Upper lobe of right lung (tissue), 1 donor: ENCODE measurements around the gene COX20. TPM values are rescaled to one million over a fixed set of nuclear protein-coding genes. Genes with fewer than 3 reads are reported as not detected.

Source experiments
- ATAC-seq: fragments of 200-7000 bp; cut with Tn5 transposase; one replicate; pipeline ENCODE4 v1.9.1; 2020; ENCODE audit warnings: mild to moderate bottlenecking, moderate library complexity
- DNase-seq: peaks from one replicate; pipeline ENCODE4 v3.0.0-alpha.2; 2020
- H3K27ac ChIP-seq: fragments of 200-600 bp; one replicate; pipeline ENCODE4 v1.8.0; 2022
- H3K27me3 ChIP-seq: fragments of 200-600 bp; one replicate; pipeline ENCODE4 v1.8.0; 2022; ENCODE audit warnings: mild to moderate bottlenecking
- H3K36me3 ChIP-seq: fragments of 200-600 bp; one replicate; pipeline ENCODE4 v1.8.0; 2022
- H3K4me1 ChIP-seq: fragments of 200-600 bp; one replicate; pipeline ENCODE4 v1.8.0; 2022
- H3K4me3 ChIP-seq: fragments of 200-600 bp; one replicate; pipeline ENCODE4 v1.8.0; 2022; ENCODE audit warnings: mild to moderate bottlenecking
- H3K9me3 ChIP-seq: fragments of 200-600 bp; one replicate; pipeline ENCODE4 v1.8.0; 2022
- CTCF ChIP-seq: fragments of 200-600 bp; IDR thresholded peaks from one replicate; pipeline ENCODE4 v1.8.0; 2022; ENCODE audit warnings: antibody characterized with exemption
- intact Hi-C: fragments of 100-400 bp; cut with DNase I; formaldehyde crosslinking; loops from one replicate; pipeline ENCODE4 v1.11.0; 2022
- total RNA-seq: library from RNA; stranded (reverse); fragmentation: NEBNext Ultra II Directional; extraction: Animal tissue kit (Norgen Biotek cat#: 25700); gene quantifications from one replicate; pipeline ENCODE4 v1.2.1, GENCODE V29; 2021
- donor health status: DM: no; HTN: yes; CAD: no; lungs with severe emphysema.

The COX20 gene
- total RNA-seq, 1 donor from 2014 or later, result 25.0 TPM

- ATAC-seq (peak; percentile 49), DNase-seq (no peak)
- no peaks in the 10 kb centered on the region for H3K9me3 ChIP-seq
- intact Hi-C loops, result no loop called here
- no peaks in the 10 kb centered on the region for H3K4me1 ChIP-seq
- H3K36me3 ChIP-seq, result no peaks in the 10 kb centered on the region
- no peaks in the 10 kb centered on the region for H3K27me3 ChIP-seq
- H3K4me3 ChIP-seq, result peak overlapping the region; percentile 32
- TF ChIP-seq CTCF, result no peak
- H3K27ac ChIP-seq, result peak overlapping the region; percentile 34
Observed at GRCh38 chr1:244815600-244816099, 19.8 kb upstream of the COX20 start.

GRCh38 chr1:244817415-244817894 lies 18.0 kb upstream of the COX20 start:
- H3K4me1 ChIP-seq, result no peaks in the 10 kb centered on the region
- ATAC-seq, result no peak
- no peak overlapping the region for H3K4me3 ChIP-seq
- intact Hi-C loops, result no loop called here
- no peak for DNase-seq
- H3K36me3 ChIP-seq, result no peaks in the 10 kb centered on the region
- no peaks in the 10 kb centered on the region for H3K27me3 ChIP-seq
- H3K27ac ChIP-seq, result no peak overlapping the region
- no peak for TF ChIP-seq CTCF
- no peaks in the 10 kb centered on the region for H3K9me3 ChIP-seq

- H3K4me1 ChIP-seq, result no peaks in the 10 kb centered on the region
- H3K9me3 ChIP-seq, result no peaks in the 10 kb centered on the region
- no peak for DNase-seq
- H3K27me3 ChIP-seq, result no peaks in the 10 kb centered on the region
- no peak overlapping the region for H3K4me3 ChIP-seq
- no peak for ATAC-seq
- no peak overlapping the region for H3K27ac ChIP-seq
- intact Hi-C loops, result no loop called here
- H3K36me3 ChIP-seq, result no peaks in the 10 kb centered on the region
- TF ChIP-seq CTCF, result no peak
Observed at GRCh38 chr1:244820131-244820530, 15.3 kb upstream of the COX20 start.

- intact Hi-C loops, result no loop called here
- Histone ChIP-seq H3K4me1 (no peaks in the 10 kb centered on the region), H3K4me3 (no peak overlapping the region), H3K9me3 (no peaks in the 10 kb centered on the region), H3K27ac (no peak overlapping the region), H3K36me3 (no peaks in the 10 kb centered on the region), H3K27me3 (no peaks in the 10 kb centered on the region)
- ATAC-seq (no peak), DNase-seq (no peak)
- TF ChIP-seq CTCF, result no peak
Observed at GRCh38 chr1:244821134-244821533, 14.3 kb upstream of the COX20 start.

- Histone ChIP-seq H3K36me3 (no peaks in the 10 kb centered on the region), H3K9me3 (no peaks in the 10 kb centered on the region), H3K27ac (no peak overlapping the region), H3K27me3 (no peaks in the 10 kb centered on the region), H3K4me1 (no peaks in the 10 kb centered on the region), H3K4me3 (no peak overlapping the region)
- DNase-seq (no peak), ATAC-seq (no peak)
- intact Hi-C loops, result no loop called here
- TF ChIP-seq CTCF, result no peak
Observed at GRCh38 chr1:244822878-244823277, 12.6 kb upstream of the COX20 start.

GRCh38 chr1:244826712-244827111 lies 8.7 kb upstream of the COX20 start:
- intact Hi-C loops, result no loop called here
- Histone ChIP-seq H3K36me3 (no peaks in the 10 kb centered on the region), H3K27ac (no peak overlapping the region), H3K4me1 (no peaks in the 10 kb centered on the region), H3K4me3 (no peak overlapping the region), H3K27me3 (no peaks in the 10 kb centered on the region), H3K9me3 (no peaks in the 10 kb centered on the region)
- no peak for ATAC-seq
- no peak for TF ChIP-seq CTCF
- DNase-seq, result no peak
